HEK293 (cell line): Measurements from ENCODE around the gene NOL7.
A peak's percentile ranks its signal among the peaks of the same experiment; 100 is the strongest.

ENCODE experiments used
- BCL11B ChIP-seq: fragments of 450-650 bp; formaldehyde crosslinking; IDR thresholded peaks from 2 replicates; pipeline ENCODE4 v1.5.1; 2016; ENCODE audit warnings: low read depth, missing biosample characterization, missing genetic modification characterization
- KLF10 ChIP-seq: fragments of 450-650 bp; IDR thresholded peaks from 2 replicates; pipeline ENCODE4 v1.5.1; 2018; ENCODE audit warnings: missing biosample characterization, mild to moderate bottlenecking, missing genetic modification characterization
- OVOL3 ChIP-seq: fragments of 450-650 bp; formaldehyde crosslinking; IDR thresholded peaks from 2 replicates; pipeline ENCODE4 v1.5.1; 2016; ENCODE audit warnings: missing biosample characterization, missing genetic modification characterization
- REPIN1 ChIP-seq: fragments of 450-650 bp; formaldehyde crosslinking; IDR thresholded peaks from 2 replicates; pipeline ENCODE4 v1.5.1; 2017; ENCODE audit warnings: missing biosample characterization, missing genetic modification characterization, low read depth
- REST ChIP-seq: fragments of 450-650 bp; formaldehyde crosslinking; IDR thresholded peaks from 2 replicates; pipeline ENCODE4 v1.5.1; 2016; ENCODE audit warnings: missing biosample characterization, missing genetic modification characterization
- SP2 ChIP-seq: fragments of 450-650 bp; formaldehyde crosslinking; IDR thresholded peaks from 2 replicates; pipeline ENCODE4 v1.5.1; 2016; ENCODE audit warnings: missing biosample characterization, missing genetic modification characterization
- TSHZ1 ChIP-seq: fragments of 450-650 bp; formaldehyde crosslinking; IDR thresholded peaks from 2 replicates; pipeline ENCODE4 v1.5.1; 2016; ENCODE audit warnings: missing biosample characterization, missing genetic modification characterization, borderline replicate concordance
- YY2 ChIP-seq: fragments of 450-650 bp; formaldehyde crosslinking; IDR thresholded peaks from 2 replicates; pipeline ENCODE4 v1.5.1; 2016; ENCODE audit warnings: missing biosample characterization, missing genetic modification characterization
- ZNF114 ChIP-seq: fragments of 450-650 bp; formaldehyde crosslinking; IDR thresholded peaks from 2 replicates; pipeline ENCODE4 v1.5.0; 2017; ENCODE audit warnings: missing biosample characterization, missing genetic modification characterization
- ZNF146 ChIP-seq: fragments of 450-650 bp; formaldehyde crosslinking; IDR thresholded peaks from 2 replicates; pipeline ENCODE4 v1.5.1; 2016; ENCODE audit warnings: missing biosample characterization, missing genetic modification characterization
- ZNF157 ChIP-seq: fragments of 450-650 bp; formaldehyde crosslinking; IDR thresholded peaks from 2 replicates; pipeline ENCODE4 v1.5.1; 2016; ENCODE audit warnings: missing biosample characterization, missing genetic modification characterization
- ZNF175 ChIP-seq: fragments of 450-650 bp; formaldehyde crosslinking; IDR thresholded peaks from 2 replicates; pipeline ENCODE4 v1.5.1; 2016; ENCODE audit warnings: missing biosample characterization, missing genetic modification characterization
- ZNF221 ChIP-seq: fragments of 450-650 bp; formaldehyde crosslinking; IDR thresholded peaks from 2 replicates; pipeline ENCODE4 v1.5.1; 2017; ENCODE audit warnings: missing biosample characterization, missing genetic modification characterization, borderline replicate concordance
- ZNF223 ChIP-seq: fragments of 450-650 bp; formaldehyde crosslinking; IDR thresholded peaks from 2 replicates; pipeline ENCODE4 v1.5.1; 2016; ENCODE audit warnings: missing biosample characterization, missing genetic modification characterization
- ZNF239 ChIP-seq: fragments of 450-650 bp; formaldehyde crosslinking; IDR thresholded peaks from 2 replicates; pipeline ENCODE4 v1.5.1; 2016; ENCODE audit warnings: missing biosample characterization, missing genetic modification characterization
- ZNF335 ChIP-seq: fragments of 450-650 bp; formaldehyde crosslinking; conservative IDR thresholded peaks from 2 replicates; pipeline ENCODE4 v1.5.1; 2016; ENCODE audit warnings: missing biosample characterization, missing genetic modification characterization
- ZNF350 ChIP-seq: fragments of 450-650 bp; formaldehyde crosslinking; IDR thresholded peaks from 2 replicates; pipeline ENCODE4 v1.5.0; 2017; ENCODE audit warnings: missing biosample characterization, mild to moderate bottlenecking, missing genetic modification characterization
- ZNF354C ChIP-seq: fragments of 450-650 bp; formaldehyde crosslinking; IDR thresholded peaks from 2 replicates; pipeline ENCODE4 v1.5.1; 2016; ENCODE audit warnings: missing biosample characterization, missing genetic modification characterization, low read depth, borderline replicate concordance
- ZNF366 ChIP-seq: fragments of 450-650 bp; formaldehyde crosslinking; conservative IDR thresholded peaks from 2 replicates; pipeline ENCODE4 v1.5.1; 2016; ENCODE audit warnings: missing biosample characterization, missing genetic modification characterization
- ZNF404 ChIP-seq: fragments of 450-650 bp; formaldehyde crosslinking; IDR thresholded peaks from 2 replicates; pipeline ENCODE4 v1.5.1; 2017; ENCODE audit warnings: missing biosample characterization, missing genetic modification characterization
- ZNF580 ChIP-seq: fragments of 450-650 bp; formaldehyde crosslinking; IDR thresholded peaks from 2 replicates; pipeline ENCODE4 v1.5.1; 2016; ENCODE audit warnings: missing biosample characterization, missing genetic modification characterization
- ZNF585B ChIP-seq: fragments of 450-650 bp; formaldehyde crosslinking; IDR thresholded peaks from 2 replicates; pipeline ENCODE4 v1.5.1; 2016; ENCODE audit warnings: missing biosample characterization, missing genetic modification characterization
- ZNF596 ChIP-seq: fragments of 450-650 bp; IDR thresholded peaks from 2 replicates; pipeline ENCODE4 v1.5.0; 2018; ENCODE audit warnings: missing biosample characterization, mild to moderate bottlenecking, missing genetic modification characterization, moderate library complexity
- ZNF654 ChIP-seq: fragments of 450-650 bp; formaldehyde crosslinking; IDR thresholded peaks from 2 replicates; pipeline ENCODE4 v1.5.1; 2016; ENCODE audit warnings: low read depth, missing biosample characterization, missing genetic modification characterization
- ZNF664 ChIP-seq: fragments of 450-650 bp; formaldehyde crosslinking; IDR thresholded peaks from 2 replicates; pipeline ENCODE4 v1.5.1; 2016; ENCODE audit warnings: missing biosample characterization, missing genetic modification characterization
- ZNF776 ChIP-seq: fragments of 450-650 bp; formaldehyde crosslinking; IDR thresholded peaks from 2 replicates; pipeline ENCODE4 v1.5.0; 2017; ENCODE audit warnings: missing biosample characterization, missing genetic modification characterization, borderline replicate concordance
- ZNF785 ChIP-seq: fragments of 450-650 bp; formaldehyde crosslinking; IDR thresholded peaks from 2 replicates; pipeline ENCODE4 v1.5.1; 2016; ENCODE audit warnings: missing biosample characterization, missing genetic modification characterization
- ZNF837 ChIP-seq: fragments of 450-650 bp; formaldehyde crosslinking; IDR thresholded peaks from 2 replicates; pipeline ENCODE4 v1.5.1; 2016; ENCODE audit warnings: missing biosample characterization, missing genetic modification characterization
- TF ChIP-seq, protein P1 (sequence below): fragments of 450-650 bp; formaldehyde crosslinking; IDR thresholded peaks from 2 replicates; pipeline ENCODE4 v1.5.1; 2017; ENCODE audit warnings: missing biosample characterization, missing genetic modification characterization
- TF ChIP-seq, protein P2 (sequence below): fragments of 450-650 bp; formaldehyde crosslinking; IDR thresholded peaks from 2 replicates; pipeline ENCODE4; 2016; ENCODE audit warnings: missing biosample characterization, missing genetic modification characterization

Gene NOL7

GRCh38 chr6:13574149-13574570 is 41.0 kb upstream of the NOL7 start (continued):
- TF ChIP-seq REST (tag by site-specific recombination) (no peak), ZNF366 (tag by site-specific recombination) (peak; percentile 70), ZNF175 (tag by site-specific recombination) (no peak), YY2 (no peak), ZNF654 (tag by site-specific recombination) (no peak), ZNF146 (no peak), ZNF664 (tag by site-specific recombination) (no peak), ZNF223 (no peak), ZNF776 (tag by site-specific recombination) (no peak), KLF10 (tag by site-specific recombination) (peak; percentile 70; the same call in 1 of the 2 replicates), ZNF585B (no peak), ZNF354C (tag by site-specific recombination) (no peak), ZNF114 (tag by site-specific recombination) (no peak), ZNF221 (tag by site-specific recombination) (no peak), ZNF580 (no peak), ZNF837 (no peak), REPIN1 (tag by site-specific recombination) (no peak), BCL11B (no peak), ZNF157 (no peak), ZNF239 (tag by site-specific recombination) (no peak), ZNF404 (tag by site-specific recombination) (no peak), SP2 (tag by site-specific recombination) (peak; percentile 78), OVOL3 (no peak), ZNF785 (no peak), TSHZ1 (tag by site-specific recombination) (no peak), ZNF350 (tag by site-specific recombination) (no peak), ZNF596 (tag by site-specific recombination) (peak; percentile 35; the same call in 1 of the 2 replicates), ZNF335 (no peak)
- TF ChIP-seq, protein P1, sequence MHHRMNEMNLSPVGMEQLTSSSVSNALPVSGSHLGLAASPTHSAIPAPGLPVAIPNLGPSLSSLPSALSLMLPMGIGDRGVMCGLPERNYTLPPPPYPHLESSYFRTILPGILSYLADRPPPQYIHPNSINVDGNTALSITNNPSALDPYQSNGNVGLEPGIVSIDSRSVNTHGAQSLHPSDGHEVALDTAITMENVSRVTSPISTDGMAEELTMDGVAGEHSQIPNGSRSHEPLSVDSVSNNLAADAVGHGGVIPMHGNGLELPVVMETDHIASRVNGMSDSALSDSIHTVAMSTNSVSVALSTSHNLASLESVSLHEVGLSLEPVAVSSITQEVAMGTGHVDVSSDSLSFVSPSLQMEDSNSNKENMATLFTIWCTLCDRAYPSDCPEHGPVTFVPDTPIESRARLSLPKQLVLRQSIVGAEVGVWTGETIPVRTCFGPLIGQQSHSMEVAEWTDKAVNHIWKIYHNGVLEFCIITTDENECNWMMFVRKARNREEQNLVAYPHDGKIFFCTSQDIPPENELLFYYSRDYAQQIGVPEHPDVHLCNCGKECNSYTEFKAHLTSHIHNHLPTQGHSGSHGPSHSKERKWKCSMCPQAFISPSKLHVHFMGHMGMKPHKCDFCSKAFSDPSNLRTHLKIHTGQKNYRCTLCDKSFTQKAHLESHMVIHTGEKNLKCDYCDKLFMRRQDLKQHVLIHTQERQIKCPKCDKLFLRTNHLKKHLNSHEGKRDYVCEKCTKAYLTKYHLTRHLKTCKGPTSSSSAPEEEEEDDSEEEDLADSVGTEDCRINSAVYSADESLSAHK (tag by site-specific recombination) = no peak
- TF ChIP-seq, protein P2, sequence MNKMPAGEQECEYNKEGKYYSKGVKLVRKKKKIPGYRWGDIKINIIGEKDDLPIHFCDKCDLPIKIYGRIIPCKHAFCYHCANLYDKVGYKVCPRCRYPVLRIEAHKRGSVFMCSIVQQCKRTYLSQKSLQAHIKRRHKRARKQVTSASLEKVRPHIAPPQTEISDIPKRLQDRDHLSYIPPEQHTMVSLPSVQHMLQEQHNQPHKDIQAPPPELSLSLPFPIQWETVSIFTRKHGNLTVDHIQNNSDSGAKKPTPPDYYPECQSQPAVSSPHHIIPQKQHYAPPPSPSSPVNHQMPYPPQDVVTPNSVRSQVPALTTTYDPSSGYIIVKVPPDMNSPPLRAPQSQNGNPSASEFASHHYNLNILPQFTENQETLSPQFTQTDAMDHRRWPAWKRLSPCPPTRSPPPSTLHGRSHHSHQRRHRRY (tag by site-specific recombination) = no peak
